Right lobe of liver (tissue), 4 donors: ENCODE results near the gene SLC25A13.

Experiments used
- CTCF ChIP-seq, 4 donors: fragments of 200-600 bp in 3 of 4; fragments of 450-650 bp in 1 of 4; IDR thresholded peaks; one replicate each; pipeline versions ENCODE4 v1.5.1 to v1.8.0; 2016 to 2022; ENCODE audit warnings: antibody characterized with exemption in 4 of 4, mild to moderate bottlenecking in 2 of 4
- POLR2A ChIP-seq: fragments of 450-650 bp; IDR thresholded peaks from one replicate; pipeline ENCODE4 v1.6.1; 2017; ENCODE audit warnings: antibody characterized with exemption, mild to moderate bottlenecking
- donor health status: DM: no; HTN: no; CAD: no.
- donor health status: DM: no; HTN: no; CAD: no.
- donor health status: DM: no; HTN: yes; CAD: no.

GRCh38 chr7:96238474-96238873 lies 83.4 kb downstream of the SLC25A13 start:
- TF ChIP-seq CTCF (IDR thresholded peaks at IDR 0.05): no peak
- TF ChIP-seq POLR2A: no peak
